GM23248 (cell line): ENCODE measurements around the gene PSMB7.

Experiments
- EZH2 ChIP-seq: fragments of 200-600 bp; sonication (generic); IDR thresholded peaks from 2 replicates; pipeline ENCODE4 v1.6.1; 2018; ENCODE audit warnings: antibody characterized with exemption, mild to moderate bottlenecking; ENCODE audit not compliant: insufficient read depth, poor library complexity, severe bottlenecking
- EZH2phosphoT487 ChIP-seq: fragments of 200-600 bp; sonication (generic); IDR thresholded peaks from 2 replicates; pipeline ENCODE4 v1.6.1; 2018; ENCODE audit warnings: antibody characterized with exemption, moderate library complexity, mild to moderate bottlenecking, low read depth; ENCODE audit not compliant: insufficient read depth

- TF ChIP-seq EZH2 (no peak), EZH2phosphoT487 (no peak)
Measured at GRCh38 chr9:124345751-124346281, 69.4 kb downstream of the PSMB7 start.
